HG03460 (cell line): Measurements from ENCODE around the gene ZNF324B.
"Not testable (repeated sequence)": the region's sequence is repeated elsewhere in the genome, so short reads cannot be mapped to it uniquely, and the experiment has no call there.

Experiments
- ATAC-seq: cut with Tn5 transposase; IDR thresholded peaks from one replicate; pipeline ENCODE4 v1.9.1; 2021; ENCODE audit not compliant: unreplicated experiment

ZNF324B gene

DNA sequence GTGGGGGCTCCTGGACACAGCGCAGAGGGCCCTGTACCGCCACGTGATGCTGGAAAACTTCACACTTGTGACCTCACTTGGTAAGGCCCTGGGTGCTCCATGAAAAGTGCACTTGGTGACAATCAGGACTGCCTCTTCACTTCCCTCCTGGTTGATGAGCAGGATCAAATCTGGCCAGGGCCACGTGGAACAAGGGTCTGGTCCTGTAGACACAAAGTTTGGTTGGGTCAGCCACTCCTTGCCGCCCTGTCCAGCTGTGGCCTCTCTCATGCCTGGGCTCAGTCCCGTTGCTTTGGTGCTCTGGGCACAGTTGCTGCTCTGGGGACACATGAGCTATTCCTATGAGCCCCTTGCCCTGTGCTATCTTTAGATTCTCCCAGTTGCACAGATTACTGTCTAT, 2.3 kb downstream of the ZNF324B start:
- no peak for ATAC-seq

- no peak for ATAC-seq
These were observed 3.9 kb downstream of the ZNF324B start for GRCh38 chr19:58455306-58455705.

GRCh38 chr19:58456111-58456510, 4.7 kb downstream of the ZNF324B start:
- no peak for ATAC-seq

GRCh38 chr19:58460039-58460438, 8.6 kb downstream of the ZNF324B start:
- ATAC-seq, result no peak

DNA sequence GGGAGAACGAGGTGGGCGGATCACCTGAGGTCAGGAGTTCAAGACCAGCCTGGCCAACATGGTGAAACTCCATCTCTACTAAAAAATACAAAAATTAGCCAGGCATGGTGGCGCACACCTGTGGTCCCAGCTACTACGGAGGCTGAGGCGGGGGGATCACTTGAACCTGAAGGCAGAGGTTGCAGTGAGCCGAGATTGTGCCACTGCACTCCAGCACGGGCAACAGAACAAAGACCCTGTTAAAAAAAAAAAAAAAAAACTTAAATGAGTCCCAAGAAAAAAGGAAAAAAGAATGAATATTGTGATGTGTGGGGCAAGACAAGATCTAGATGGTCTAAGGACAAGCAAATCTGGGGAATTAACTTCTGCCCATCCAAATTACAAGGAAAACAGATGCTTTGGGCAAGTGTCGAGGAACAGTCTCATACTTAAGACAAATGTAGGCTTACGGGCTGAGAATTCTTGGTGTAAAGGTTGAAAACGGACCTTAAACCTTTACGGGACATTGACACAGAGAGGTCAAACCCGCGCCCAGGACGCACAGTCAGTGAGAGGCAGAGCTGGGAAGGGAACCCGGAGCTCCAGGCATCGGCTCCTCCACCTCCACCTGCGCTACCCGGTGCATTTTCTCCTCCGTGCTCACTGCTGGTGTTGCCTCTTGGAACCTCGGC, 14.8 kb downstream of the ZNF324B start:
- peak; percentile 16 for ATAC-seq

DNA sequence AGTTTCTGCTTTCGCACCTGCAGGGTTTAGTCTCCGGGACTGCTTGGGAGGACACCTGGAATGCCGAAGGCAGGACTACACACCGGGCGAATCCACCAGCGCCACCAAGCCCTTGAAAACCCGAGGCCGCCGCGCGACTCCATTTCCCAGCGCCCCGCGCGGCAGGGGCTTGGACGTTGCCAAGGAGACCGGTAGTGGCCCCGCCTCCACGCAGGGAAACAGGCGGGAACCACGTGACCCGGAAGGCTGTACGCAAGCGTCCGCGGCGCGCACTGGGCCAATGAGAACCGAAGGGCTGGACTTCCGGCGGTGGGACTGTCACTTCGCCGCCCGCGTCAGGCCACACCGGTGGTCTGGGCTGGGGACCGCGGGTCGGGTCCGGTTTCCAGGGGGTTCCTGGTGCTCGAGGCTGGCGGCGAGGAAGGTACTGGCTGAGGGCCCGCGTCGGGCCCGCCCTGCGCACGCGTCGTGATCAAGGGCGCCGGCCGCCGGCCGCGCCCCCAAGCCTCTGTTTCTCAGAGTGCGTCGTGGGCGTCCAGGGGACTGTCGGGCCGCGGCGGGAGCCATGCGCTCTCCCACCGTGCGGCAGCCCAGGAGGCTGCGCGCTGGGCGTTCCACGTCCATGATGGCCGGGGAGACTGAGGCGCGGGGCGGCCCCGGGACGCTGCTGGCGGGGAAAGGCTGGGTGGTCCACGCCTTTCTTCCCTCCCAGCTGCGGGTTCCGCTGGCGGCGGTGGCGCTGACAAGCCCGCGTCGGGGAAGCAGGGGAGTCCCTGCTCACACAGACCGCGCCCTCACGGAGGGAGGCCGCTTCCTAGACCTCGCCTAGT, 15.6 kb downstream of the ZNF324B start, which contains the start of gene ZNF324:
Gene ZNF324 (plus strand): TSS at position 321 of the 830 bp plus-strand sequence. CDS start 2,106 bp downstream, outside the sequence.
- peak; percentile 80 for ATAC-seq

- ATAC-seq, result no peak
These were observed 16.9 kb downstream of the ZNF324B start for GRCh38 chr19:58468216-58468839.

- no peak for ATAC-seq
These were observed 18.0 kb downstream of the ZNF324B start for GRCh38 chr19:58469241-58470013.

GRCh38 chr19:58470837-58471543, 19.6 kb downstream of the ZNF324B start:
- not testable (repeated sequence) for ATAC-seq

GRCh38 chr19:58471736-58472135, 20.3 kb downstream of the ZNF324B start:
- ATAC-seq, result no peak

DNA sequence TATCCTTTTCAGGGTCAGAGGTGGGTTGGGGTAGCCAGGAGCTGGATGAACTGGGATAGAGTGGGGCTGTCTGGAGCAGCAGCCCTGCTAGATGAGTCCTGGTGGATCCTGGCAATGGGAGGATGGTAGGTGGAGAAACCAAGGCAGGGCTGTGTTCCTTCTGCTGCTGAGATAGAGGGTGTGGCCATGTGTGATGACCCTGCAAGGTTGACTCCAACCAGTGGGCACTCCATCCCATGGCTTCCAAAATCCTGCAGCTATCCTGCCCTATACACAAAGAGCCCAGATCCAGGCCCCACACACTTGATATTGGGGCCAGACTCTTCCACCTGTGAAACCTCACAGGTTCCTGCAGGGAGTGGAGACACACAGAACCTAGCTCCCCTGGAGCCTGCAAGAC, 22.4 kb downstream of the ZNF324B start:
- no peak for ATAC-seq

- ATAC-seq, result no peak
These were observed 23.0 kb downstream of the ZNF324B start for GRCh38 chr19:58474291-58474996.

- ATAC-seq, result peak; percentile 2
These were observed 23.7 kb downstream of the ZNF324B start for GRCh38 chr19:58474997-58475713.

DNA sequence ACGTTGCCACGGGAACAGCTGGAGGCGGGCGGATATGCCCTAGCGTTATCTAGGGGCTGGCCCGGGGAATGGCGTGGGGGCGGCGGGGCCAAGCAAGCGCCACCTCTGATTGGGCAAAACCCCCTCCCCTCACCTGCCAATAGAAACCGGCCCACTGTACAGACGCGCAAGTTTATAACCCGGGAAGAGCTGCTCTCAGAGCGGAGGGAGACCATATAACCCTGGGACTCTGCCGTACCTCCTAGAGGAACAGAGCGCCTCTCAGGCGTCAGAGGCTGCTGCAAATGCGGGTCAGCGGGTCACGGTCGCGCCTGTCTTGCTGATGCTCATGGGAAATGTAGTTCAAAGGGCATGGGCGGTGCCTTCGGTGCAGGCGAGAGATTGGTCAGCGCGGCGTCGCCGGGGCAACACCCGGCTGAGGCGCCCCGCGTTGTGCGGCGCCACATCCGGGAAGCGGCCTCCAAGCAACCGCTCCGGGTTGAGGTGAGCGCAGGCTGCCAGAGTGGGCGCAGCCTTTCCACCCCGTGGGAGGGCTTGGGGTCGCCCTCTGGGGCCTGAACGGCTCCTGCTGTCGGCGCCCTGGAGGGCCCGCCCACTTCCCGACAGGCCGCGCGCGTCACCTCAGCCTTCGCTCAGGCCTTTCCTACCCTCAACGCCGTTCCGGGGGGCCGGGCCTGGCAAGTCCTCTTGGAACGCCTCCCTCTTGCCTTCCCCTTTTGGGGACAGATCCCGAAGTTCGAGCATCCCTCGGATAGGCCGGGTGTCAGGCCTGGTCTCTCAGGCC, 24.5 kb downstream of the ZNF324B start, which contains the start of gene ZNF446:
Gene ZNF446 (plus strand): TSS at position 639 of the 784 bp plus-strand sequence. CDS start 867 bp downstream, outside the sequence.
- ATAC-seq, result peak; percentile 78

GRCh38 chr19:58476498-58477015, 25.1 kb downstream of the ZNF324B start:
- ATAC-seq, result peak; percentile 4

DNA sequence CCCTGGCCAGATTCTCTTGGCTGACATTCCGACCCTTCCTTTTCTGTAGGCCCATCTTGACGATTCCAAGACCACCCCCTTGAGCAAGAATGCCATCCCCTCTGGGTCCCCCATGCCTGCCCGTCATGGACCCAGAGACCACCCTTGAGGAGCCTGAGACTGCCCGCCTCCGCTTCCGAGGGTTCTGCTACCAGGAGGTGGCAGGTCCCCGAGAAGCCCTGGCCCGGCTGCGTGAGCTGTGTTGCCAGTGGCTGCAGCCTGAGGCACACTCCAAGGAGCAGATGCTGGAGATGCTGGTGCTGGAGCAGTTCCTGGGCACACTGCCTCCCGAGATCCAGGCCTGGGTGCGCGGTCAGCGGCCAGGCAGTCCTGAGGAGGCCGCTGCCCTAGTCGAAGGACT, 25.7 kb downstream of the ZNF324B start:
- ATAC-seq, result no peak

DNA sequence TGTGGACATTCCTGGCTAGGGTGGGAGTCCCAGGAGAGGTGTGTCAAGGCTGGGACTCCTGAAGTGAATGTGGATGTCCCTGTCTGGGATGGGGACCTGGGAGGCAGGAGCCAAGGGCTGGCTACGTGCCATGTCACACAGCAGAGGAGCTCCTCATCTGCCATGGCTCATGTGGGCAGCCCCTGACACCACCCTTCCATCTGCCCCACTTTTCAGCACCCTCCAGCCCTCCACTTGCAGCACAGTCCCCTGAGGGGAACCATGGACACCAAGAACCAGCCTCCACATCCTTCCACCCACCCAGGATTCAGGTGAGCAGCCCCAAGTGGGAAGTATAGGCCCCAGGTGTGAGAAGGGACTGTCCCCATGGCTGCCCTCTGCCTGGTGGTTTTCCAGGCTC, 26.4 kb downstream of the ZNF324B start:
- no peak for ATAC-seq

- no peak for ATAC-seq
These were observed 27.9 kb downstream of the ZNF324B start for GRCh38 chr19:58479303-58479702.
